Adrenal gland (tissue), 5 donors: ENCODE measurements around the gene GLIPR1L2.

Source experiments
- POLR2A ChIP-seq, 2 donors: fragments of 450-650 bp; IDR thresholded peaks; one replicate each; pipeline ENCODE4 v1.6.1; 2017; ENCODE audit warnings: antibody characterized with exemption in 2 of 2, mild to moderate bottlenecking in 2 of 2, moderate library complexity in 1 of 2
- TF ChIP-seq, protein P1 (sequence below), 6 experiments: fragments of 450-650 bp in 4 of 6; fragments of 200-600 bp in 2 of 6; sonication (generic) in 1 of 6; IDR thresholded peaks; 1 replicate in 5 of 6; 2 replicates in 1 of 6; pipeline versions ENCODE4 v1.5.1 to v1.8.0; 2016 to 2021; ENCODE audit warnings: antibody characterized with exemption in 6 of 6, mild to moderate bottlenecking in 2 of 6, moderate library complexity in 1 of 6
- donor health status: DM: no; HTN: no; CAD: no.

DNA sequence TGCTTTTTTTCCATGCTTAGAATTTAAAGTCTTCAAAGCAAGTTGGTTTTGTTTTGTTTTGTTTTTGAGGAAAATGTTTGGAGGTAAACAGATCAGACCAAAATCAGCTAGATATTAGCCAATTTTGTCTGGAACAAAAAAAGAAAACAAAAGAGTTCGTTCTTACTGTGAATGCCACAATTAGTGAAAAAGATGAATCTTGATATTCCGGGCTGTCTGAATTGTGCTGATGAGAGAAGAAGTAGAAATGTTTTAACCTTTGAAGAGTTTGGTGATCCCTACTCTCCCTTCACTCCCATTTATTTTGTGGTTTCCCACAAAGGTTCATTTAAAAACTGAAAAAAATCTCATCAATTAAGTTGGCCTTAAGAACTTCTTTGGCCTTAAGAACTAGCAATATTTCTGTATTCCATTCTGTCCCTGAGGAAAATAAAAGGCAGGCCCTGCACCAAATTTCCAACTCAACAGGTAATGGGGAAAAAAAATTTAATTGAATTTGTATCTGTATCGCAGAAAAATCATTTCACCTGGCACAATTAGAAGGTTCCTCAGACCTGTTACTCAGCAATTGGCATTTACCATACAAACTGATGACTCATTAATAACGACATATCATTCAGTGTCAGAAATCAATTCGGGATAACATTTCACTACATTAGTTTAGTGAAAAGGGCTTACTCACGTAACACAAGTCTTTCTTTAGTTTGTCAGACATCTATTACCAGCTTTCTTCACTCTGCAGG is 562 bp upstream of the GLIPR1L2 start:
- TF ChIP-seq, protein P1, sequence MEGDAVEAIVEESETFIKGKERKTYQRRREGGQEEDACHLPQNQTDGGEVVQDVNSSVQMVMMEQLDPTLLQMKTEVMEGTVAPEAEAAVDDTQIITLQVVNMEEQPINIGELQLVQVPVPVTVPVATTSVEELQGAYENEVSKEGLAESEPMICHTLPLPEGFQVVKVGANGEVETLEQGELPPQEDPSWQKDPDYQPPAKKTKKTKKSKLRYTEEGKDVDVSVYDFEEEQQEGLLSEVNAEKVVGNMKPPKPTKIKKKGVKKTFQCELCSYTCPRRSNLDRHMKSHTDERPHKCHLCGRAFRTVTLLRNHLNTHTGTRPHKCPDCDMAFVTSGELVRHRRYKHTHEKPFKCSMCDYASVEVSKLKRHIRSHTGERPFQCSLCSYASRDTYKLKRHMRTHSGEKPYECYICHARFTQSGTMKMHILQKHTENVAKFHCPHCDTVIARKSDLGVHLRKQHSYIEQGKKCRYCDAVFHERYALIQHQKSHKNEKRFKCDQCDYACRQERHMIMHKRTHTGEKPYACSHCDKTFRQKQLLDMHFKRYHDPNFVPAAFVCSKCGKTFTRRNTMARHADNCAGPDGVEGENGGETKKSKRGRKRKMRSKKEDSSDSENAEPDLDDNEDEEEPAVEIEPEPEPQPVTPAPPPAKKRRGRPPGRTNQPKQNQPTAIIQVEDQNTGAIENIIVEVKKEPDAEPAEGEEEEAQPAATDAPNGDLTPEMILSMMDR (IDR thresholded peaks at IDR 0.05) = no peak
- TF ChIP-seq POLR2A (IDR thresholded peaks at IDR 0.05) = no peak
